HepG2 (cell line): ENCODE results near the gene TPSD1. TPM values are rescaled to one million over a fixed set of nuclear protein-coding genes. Genes with fewer than 3 reads are reported as not detected.
"Not testable (repeated sequence)": the region's sequence is repeated elsewhere in the genome, so short reads cannot be mapped to it uniquely, and the experiment has no call there.

ENCODE experiments used
- ATAC-seq: fragments of 200-7000 bp; cut with Tn5 transposase; 3 replicates; pipeline ENCODE4 v1.9.1; 2020; ENCODE audit warnings: mild to moderate bottlenecking, moderate library complexity
- BruUV-seq: library from RNA; stranded (reverse); fragments of 400-500 nt; replicated peaks from 2 replicates; lab custom pipeline; 2021; lab: Mats Ljungman, UMichigan
- CTCF ChIA-PET: fragments of 300-600 bp; formaldehyde crosslinking; extraction: SDS; loops from one replicate; lab custom pipeline; 2021; ENCODE audit warnings: low total read pairs, inconsistent platforms, low intra/inter-chr PET ratio; lab: Yijun Ruan, JAX
- POLR2A ChIA-PET: fragments of 350-600 bp; sonication (Branson Sonifier 250); formaldehyde crosslinking; loops from one replicate; lab custom pipeline; 2020; ENCODE audit warnings: antibody characterized with exemption, inconsistent platforms; lab: Yijun Ruan, JAX
- DNase-seq: peaks from one replicate; pipeline ENCODE4 v3.0.0-alpha.2; 2015; ENCODE audit warnings: low spot score
- FAIRE-seq: peaks from 3 replicates; lab custom pipeline; 2011; peaks lifted over from hg19 to GRCh38; lab: Jason Lieb, UNC
- H2AFZ ChIP-seq: one replicate; pipeline ENCODE4 v1.6.1; 2011; ENCODE audit warnings: low read length, inconsistent platforms
- H3K27ac ChIP-seq: fragments of 300-600 bp; 3 replicates; pipeline ENCODE4 v1.8.0; 2011; ENCODE audit warnings: mixed run types, mild to moderate bottlenecking, mixed read lengths, low read length, inconsistent platforms; ENCODE audit not compliant: insufficient read depth; ENCODE audit errors: extremely low read length
- H3K27me3 ChIP-seq, 2 experiments: fragments of 200-600 bp in 1 of 2; 2 replicates in 1 of 2; 3 replicates in 1 of 2; pipeline versions ENCODE4 v1.6.0 to v1.8.0; 2011; ENCODE audit warnings: low read length in 2 of 2, mild to moderate bottlenecking in 2 of 2, moderate library complexity in 2 of 2, inconsistent platforms in 1 of 2; ENCODE audit not compliant: insufficient read depth in 2 of 2, control insufficient read depth in 1 of 2
- H3K36me3 ChIP-seq, 2 experiments: fragments of 200-600 bp in 1 of 2; replicated peaks in 1 of 2; 2 replicates in 1 of 2; 3 replicates in 1 of 2; pipeline versions ENCODE4 v1.5.1 to v1.8.0; 2011; ENCODE audit warnings: low read length in 2 of 2, inconsistent platforms in 1 of 2; ENCODE audit not compliant: insufficient read depth in 2 of 2, control insufficient read depth in 1 of 2
- H3K4me1 ChIP-seq: 2 replicates; pipeline ENCODE4 v1.5.1; 2012; ENCODE audit warnings: low read length, inconsistent platforms; ENCODE audit not compliant: insufficient read depth
- H3K4me2 ChIP-seq: 2 replicates; pipeline ENCODE4 v1.6.0; 2011; ENCODE audit warnings: low read depth, low read length, inconsistent platforms
- H3K4me3 ChIP-seq, 3 experiments: fragments of 200-600 bp in 1 of 3; sonication (generic), shearing (Covaris generic) in 1 of 3; replicated peaks in 1 of 3; 2 replicates each; pipeline ENCODE4 v1.5.1; 2011 to 2016; ENCODE audit warnings: low read length in 3 of 3, inconsistent platforms in 2 of 3, low read depth in 2 of 3, mild to moderate bottlenecking in 2 of 3, control low read depth in 1 of 3, mixed read lengths in 1 of 3; ENCODE audit not compliant: insufficient read depth in 1 of 3
- H3K79me2 ChIP-seq: one replicate; pipeline ENCODE4 v1.6.1; 2011; ENCODE audit warnings: low read length, inconsistent platforms; ENCODE audit not compliant: insufficient read depth
- H3K9ac ChIP-seq: 2 replicates; pipeline ENCODE4 v1.6.0; 2011; ENCODE audit warnings: mild to moderate bottlenecking, low read depth, low read length, inconsistent platforms; ENCODE audit not compliant: insufficient read depth
- H3K9me3 ChIP-seq: 2 replicates; pipeline ENCODE4 v1.5.1; 2012; ENCODE audit warnings: mild to moderate bottlenecking, low read length
- H4K20me1 ChIP-seq: 2 replicates; pipeline ENCODE4 v1.6.0; 2011; ENCODE audit warnings: inconsistent platforms, mild to moderate bottlenecking, low read length, moderate library complexity; ENCODE audit not compliant: insufficient read depth
- MAFK ChIP-seq, 2 experiments: IDR thresholded peaks in 1 of 2; conservative IDR thresholded peaks in 1 of 2; 2 replicates each; pipeline ENCODE4 v1.6.1; 2011; ENCODE audit warnings: improper control_type of control experiment in 2 of 2, low read length in 2 of 2
- NFE2L2 ChIP-seq: fragments of 150-350 bp; IDR thresholded peaks from 2 replicates; pipeline ENCODE4 v1.6.1; 2014; ENCODE audit warnings: low read length
- WGBS: methylation state at CpG from one replicate; pipeline ENCODE4 v1.1.6; 2017; ENCODE audit warnings: low lambda C conversion rate; 5-methylcytosine and 5-hydroxymethylcytosine counted together
- in situ Hi-C: cut with HindIII; loops from 2 replicates; pipeline ENCODE4 v1.10.0; 2017; ENCODE audit warnings: low pct_unique_long_range_greater_than_20kb; ENCODE audit not compliant: extremely low pct_ligation_motif_present
- intact Hi-C: fragments of 100-400 bp; cut with micrococcal nuclease; formaldehyde crosslinking; loops from one replicate; pipeline ENCODE4 v1.10.0; 2022; ENCODE audit not compliant: unreplicated experiment
- polyA plus RNA-seq, 8 experiments: library from polyadenylated mRNA; depleted of rRNA in 3 of 8; stranded (reverse) in 7 of 8; unstranded in 1 of 8; fragments of >200 nt; fragmentation: Illumina TruSeq in 4 of 8; extraction: Trizol in 4 of 8; gene quantifications; 2 replicates each; pipeline versions ENCODE4 v1.2.1 to v1.2.3, GENCODE V29; 2011 to 2016; ENCODE audit warnings: low read depth in 4 of 8, missing spikeins in 1 of 8, mixed read lengths in 1 of 8; ENCODE audit not compliant: insufficient read depth in 1 of 8
- total RNA-seq, 5 experiments: library from RNA; depleted of rRNA; stranded (reverse); fragments of >200 nt; fragmentation: Illumina TruSeq; extraction: Trizol; gene quantifications; 2 replicates each; pipeline ENCODE4 v1.2.3, GENCODE V29; 2016; ENCODE audit warnings: low read depth in 1 of 5
- TF ChIP-seq, protein P1 (sequence below): sonication (generic); formaldehyde crosslinking; IDR thresholded peaks from 2 replicates; pipeline ENCODE4 v1.5.1; 2020; ENCODE audit warnings: mild to moderate bottlenecking, missing genetic modification reagents, moderate library complexity

The TPSD1 gene
- total and polyA plus RNA-seq, 2 of the 13 experiments (the other 11 are each of a cell fraction or from before 2014, with no cell fraction given), result not detected

GRCh38 chr16:1225728-1226311, 30.0 kb upstream of the TPSD1 start:
- H3K4me3 ChIP-seq, H3K27ac ChIP-seq, H3K79me2 ChIP-seq, H3K9me3 ChIP-seq, FAIRE-seq, H3K36me3 ChIP-seq, intact Hi-C loops, H3K9ac ChIP-seq, DNase-seq, POLR2A ChIA-PET, H2AFZ ChIP-seq, H3K4me2 ChIP-seq, CTCF ChIA-PET, BruUV-seq, H4K20me1 ChIP-seq: not testable (repeated sequence)
- peak; percentile 9; the same call in 2 of the 3 replicates for ATAC-seq
- WGBS, result 22% methylated on average over 9 of the region's 24 CpGs
- Histone ChIP-seq H3K4me1 (peaks cover 10% of the 10 kb centered on the region), H3K27me3 (peaks cover 10 to 44% of the 10 kb centered on the region in 2 experiments; a peak in 4 of 5 replicates)
- TF ChIP-seq, protein P1, sequence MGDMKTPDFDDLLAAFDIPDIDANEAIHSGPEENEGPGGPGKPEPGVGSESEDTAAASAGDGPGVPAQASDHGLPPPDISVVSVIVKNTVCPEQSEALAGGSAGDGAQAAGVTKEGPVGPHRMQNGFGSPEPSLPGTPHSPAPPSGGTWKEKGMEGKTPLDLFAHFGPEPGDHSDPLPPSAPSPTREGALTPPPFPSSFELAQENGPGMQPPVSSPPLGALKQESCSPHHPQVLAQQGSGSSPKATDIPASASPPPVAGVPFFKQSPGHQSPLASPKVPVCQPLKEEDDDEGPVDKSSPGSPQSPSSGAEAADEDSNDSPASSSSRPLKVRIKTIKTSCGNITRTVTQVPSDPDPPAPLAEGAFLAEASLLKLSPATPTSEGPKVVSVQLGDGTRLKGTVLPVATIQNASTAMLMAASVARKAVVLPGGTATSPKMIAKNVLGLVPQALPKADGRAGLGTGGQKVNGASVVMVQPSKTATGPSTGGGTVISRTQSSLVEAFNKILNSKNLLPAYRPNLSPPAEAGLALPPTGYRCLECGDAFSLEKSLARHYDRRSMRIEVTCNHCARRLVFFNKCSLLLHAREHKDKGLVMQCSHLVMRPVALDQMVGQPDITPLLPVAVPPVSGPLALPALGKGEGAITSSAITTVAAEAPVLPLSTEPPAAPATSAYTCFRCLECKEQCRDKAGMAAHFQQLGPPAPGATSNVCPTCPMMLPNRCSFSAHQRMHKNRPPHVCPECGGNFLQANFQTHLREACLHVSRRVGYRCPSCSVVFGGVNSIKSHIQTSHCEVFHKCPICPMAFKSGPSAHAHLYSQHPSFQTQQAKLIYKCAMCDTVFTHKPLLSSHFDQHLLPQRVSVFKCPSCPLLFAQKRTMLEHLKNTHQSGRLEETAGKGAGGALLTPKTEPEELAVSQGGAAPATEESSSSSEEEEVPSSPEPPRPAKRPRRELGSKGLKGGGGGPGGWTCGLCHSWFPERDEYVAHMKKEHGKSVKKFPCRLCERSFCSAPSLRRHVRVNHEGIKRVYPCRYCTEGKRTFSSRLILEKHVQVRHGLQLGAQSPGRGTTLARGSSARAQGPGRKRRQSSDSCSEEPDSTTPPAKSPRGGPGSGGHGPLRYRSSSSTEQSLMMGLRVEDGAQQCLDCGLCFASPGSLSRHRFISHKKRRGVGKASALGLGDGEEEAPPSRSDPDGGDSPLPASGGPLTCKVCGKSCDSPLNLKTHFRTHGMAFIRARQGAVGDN (CRISPR knock-in tag), result peak; percentile 5; the same call in 1 of the 2 replicates
- TF ChIP-seq NFE2L2 (0 out of 2 replicates have a peak, but pooled peaks have one; percentile 23), MAFK (conservative IDR thresholded peaks at IDR 0.05 in 1 of 2, IDR thresholded peaks at IDR 0.05 in 1 of 2; ENCODE audit: low read length in 2 of 2) (peak; percentile 27 to 60; a peak in 3 of 4 replicates)
- TF ChIP-seq, all 625 proteins: peak for 3; not testable (repeated sequence) for 622
- in situ Hi-C loops, result not testable (repeated sequence)

DNA sequence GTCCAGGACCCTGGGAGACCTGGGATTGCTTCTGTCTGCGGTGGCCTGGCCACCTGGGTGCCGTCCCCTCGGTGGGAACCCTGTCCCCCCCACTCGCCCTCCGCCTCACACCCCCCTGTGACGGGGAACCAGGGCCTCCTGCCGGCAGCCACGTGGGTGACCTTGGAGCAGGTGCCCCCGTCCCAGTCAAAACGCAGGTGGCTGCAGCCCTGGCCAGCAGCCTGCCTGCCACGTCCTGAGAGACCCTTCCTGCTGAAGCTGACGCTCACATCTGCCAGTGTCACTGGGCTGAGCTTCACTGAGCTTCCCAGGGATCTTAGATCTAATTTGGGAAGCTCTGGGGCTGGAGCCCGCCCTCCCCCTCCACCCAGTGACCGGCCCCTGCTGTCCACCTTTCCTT, 29.2 kb upstream of the TPSD1 start:
- WGBS, result no CpG with 5 or more reads among the region's 14 CpGs
- H3K79me2 ChIP-seq, CTCF ChIA-PET, POLR2A ChIA-PET, intact Hi-C loops, H3K9me3 ChIP-seq, BruUV-seq, in situ Hi-C loops, H2AFZ ChIP-seq, H3K9ac ChIP-seq, H3K4me3 ChIP-seq, H3K4me2 ChIP-seq, DNase-seq, ATAC-seq, H3K36me3 ChIP-seq, FAIRE-seq, H3K27ac ChIP-seq, H4K20me1 ChIP-seq: not testable (repeated sequence)
- Histone ChIP-seq H3K4me1 (peaks cover 10% of the 10 kb centered on the region), H3K27me3 (peaks cover 10 to 41% of the 10 kb centered on the region in 2 experiments; a peak in 4 of 5 replicates)

DNA sequence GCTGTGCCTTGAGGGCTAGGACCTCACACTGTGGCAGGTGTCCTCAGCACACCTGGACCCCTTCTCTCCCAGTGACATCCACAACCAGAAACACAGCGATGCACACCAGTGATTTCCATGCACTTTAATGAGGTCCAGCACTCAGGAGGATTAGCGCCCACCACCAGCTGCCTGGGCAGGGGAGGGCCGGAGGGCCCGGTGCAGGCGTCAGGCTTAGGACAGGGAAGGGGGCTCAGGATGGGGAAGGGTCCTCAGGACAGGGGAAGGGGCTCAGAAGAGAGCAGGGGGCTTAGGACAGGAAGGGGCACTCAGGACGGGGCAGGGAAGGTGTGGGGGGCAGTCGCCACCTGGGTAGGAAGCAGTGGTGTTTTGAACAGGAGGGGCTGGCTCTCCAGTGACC, 27.6 kb upstream of the TPSD1 start:
- CTCF ChIA-PET, BruUV-seq, H3K36me3 ChIP-seq, H3K4me3 ChIP-seq, H3K4me2 ChIP-seq, H3K79me2 ChIP-seq, in situ Hi-C loops, intact Hi-C loops, FAIRE-seq, H3K9ac ChIP-seq, H3K9me3 ChIP-seq, H3K27ac ChIP-seq, ATAC-seq, H4K20me1 ChIP-seq, DNase-seq, H2AFZ ChIP-seq, POLR2A ChIA-PET: not testable (repeated sequence)
- WGBS, result 32% methylated on average over 5 of the region's 7 CpGs
- peaks cover 10% of the 10 kb centered on the region for H3K4me1 ChIP-seq
- peaks cover 10 to 25% of the 10 kb centered on the region in 2 experiments; a peak in 4 of 5 replicates for H3K27me3 ChIP-seq
